ENCODE measurements around the gene TTC28. TPM values are rescaled to one million over a fixed set of nuclear protein-coding genes. Genes with fewer than 3 reads are reported as not detected.

TTC28 gene
- total RNA-seq, 2 donors from 2014 or later: 94.2 to 170 TPM

- Histone ChIP-seq H3K4me3 (no peak overlapping the region), H3K9me3 (no peaks in the 10 kb centered on the region), H3K27me3 (replicated peaks; ENCODE audit: insufficient read depth) (no peaks in the 10 kb centered on the region), H3K4me1 (ENCODE audit: control insufficient read depth in 1 of 2, low read depth in 2 of 2) (peaks cover 15 to 36% of the 10 kb centered on the region in 2 donors), H3K36me3 (no peaks in the 10 kb centered on the region), H3K27ac (no peak overlapping the region)
- DNase-seq (ENCODE audit: low spot score) (no peak), ATAC-seq (ENCODE audit: insufficient number of reproducible peaks, low FRiP score, low read depth) (no peak)
- no peak for TF ChIP-seq CTCF (IDR thresholded peaks at IDR 0.05)
Observed at GRCh38 chr22:28025333-28025732, 654.3 kb downstream of the TTC28 start.

GRCh38 chr22:28024422-28024888 lies 655.2 kb downstream of the TTC28 start:
- no peaks in the 10 kb centered on the region for H3K27me3 ChIP-seq (replicated peaks; ENCODE audit: insufficient read depth)
- H3K9me3 ChIP-seq: no peaks in the 10 kb centered on the region
- ATAC-seq (ENCODE audit: insufficient number of reproducible peaks, low FRiP score, low read depth) (no peak), DNase-seq (ENCODE audit: low spot score) (no peak)
- H3K36me3 ChIP-seq: no peaks in the 10 kb centered on the region
- H3K4me1 ChIP-seq (ENCODE audit: control insufficient read depth in 1 of 2, low read depth in 2 of 2): peaks cover 12 to 27% of the 10 kb centered on the region in 2 donors
- no peak for TF ChIP-seq CTCF (IDR thresholded peaks at IDR 0.05)
- H3K27ac ChIP-seq: no peak overlapping the region
- H3K4me3 ChIP-seq: no peak overlapping the region

- no peak for DNase-seq (ENCODE audit: low spot score)
- Histone ChIP-seq H3K4me1 (ENCODE audit: control insufficient read depth in 1 of 2, low read depth in 2 of 2) (peaks cover 5 to 20% of the 10 kb centered on the region in 2 donors), H3K36me3 (no peaks in the 10 kb centered on the region), H3K27me3 (replicated peaks; ENCODE audit: insufficient read depth) (no peaks in the 10 kb centered on the region), H3K9me3 (no peaks in the 10 kb centered on the region), H3K27ac (no peak overlapping the region), H3K4me3 (no peak overlapping the region)
- TF ChIP-seq CTCF (IDR thresholded peaks at IDR 0.05): no peak
- ATAC-seq (ENCODE audit: insufficient number of reproducible peaks, low FRiP score, low read depth): no peak
Observed at GRCh38 chr22:28023774-28024173, 655.9 kb downstream of the TTC28 start.

GRCh38 chr22:28023036-28023435 lies 656.6 kb downstream of the TTC28 start:
- Histone ChIP-seq H3K4me1 (ENCODE audit: control insufficient read depth in 1 of 2, low read depth in 2 of 2) (peaks cover 4 to 13% of the 10 kb centered on the region in 2 donors), H3K27ac (no peak overlapping the region), H3K27me3 (replicated peaks; ENCODE audit: insufficient read depth) (no peaks in the 10 kb centered on the region), H3K4me3 (no peak overlapping the region), H3K36me3 (no peaks in the 10 kb centered on the region), H3K9me3 (no peaks in the 10 kb centered on the region)
- TF ChIP-seq CTCF (IDR thresholded peaks at IDR 0.05): no peak
- ATAC-seq (ENCODE audit: insufficient number of reproducible peaks, low FRiP score, low read depth): no peak
- no peak for DNase-seq (ENCODE audit: low spot score)

GRCh38 chr22:28021998-28022660 lies 657.5 kb downstream of the TTC28 start:
- TF ChIP-seq CTCF (IDR thresholded peaks at IDR 0.05): no peak
- H3K27ac ChIP-seq: no peak overlapping the region
- H3K4me1 ChIP-seq (ENCODE audit: control insufficient read depth in 1 of 2, low read depth in 2 of 2): peaks cover 0 to 4% of the 10 kb centered on the region in 2 donors
- H3K36me3 ChIP-seq: no peaks in the 10 kb centered on the region
- DNase-seq (ENCODE audit: low spot score): no peak
- H3K9me3 ChIP-seq: no peaks in the 10 kb centered on the region
- no peaks in the 10 kb centered on the region for H3K27me3 ChIP-seq (replicated peaks; ENCODE audit: insufficient read depth)
- ATAC-seq (ENCODE audit: insufficient number of reproducible peaks, low FRiP score, low read depth): no peak
- H3K4me3 ChIP-seq: no peak overlapping the region

Measured in thoracic aorta (tissue), 2 donors.